ENCODE results near the gene KLHDC1. TPM values are rescaled to one million over a fixed set of nuclear protein-coding genes. Genes with fewer than 3 reads are reported as not detected.
"Not testable (repeated sequence)": the region's sequence is repeated elsewhere in the genome, so short reads cannot be mapped to it uniquely, and the experiment has no call there.

KLHDC1 gene
- total and polyA plus RNA-seq, 4 donors = 0.36 to 4.1 (median 2.5) TPM

- Histone ChIP-seq H3K4me3 (ENCODE audit: low read depth in 1 of 3, low read length in 3 of 3) (no peak overlapping the region), H3K27me3 (ENCODE audit: control insufficient read depth in 4 of 4, insufficient read depth in 4 of 4, low read length in 3 of 4) (no peaks in the 10 kb centered on the region), H3K9ac (ENCODE audit: low read depth in 1 of 2, low read length in 2 of 2) (no peak overlapping the region), H3K9me3 (ENCODE audit: control insufficient read depth in 4 of 4, low read length in 3 of 4) (no peaks in the 10 kb centered on the region), H3K27ac (ENCODE audit: low read depth in 1 of 2, low read length in 2 of 2) (no peak overlapping the region), H3K4me1 (ENCODE audit: control insufficient read depth in 4 of 4, insufficient read depth in 4 of 4, low read length in 3 of 4) (no peaks in the 10 kb centered on the region), H3K36me3 (ENCODE audit: control insufficient read depth in 4 of 4, insufficient read depth in 3 of 4, low read depth in 1 of 4, low read length in 3 of 4) (peaks cover 0 to 9% (median 0%) of the 10 kb centered on the region in 4 donors)
- TF ChIP-seq EGR1 (IDR thresholded peaks at IDR 0.05; ENCODE audit: low read depth in 2 of 2) = no peak
- no peak for TF ChIP-seq NR2F2 (IDR thresholded peaks at IDR 0.05)
- TF ChIP-seq HNF4A (conservative IDR thresholded peaks at IDR 0.05) = no peak
- TF ChIP-seq FOXA1 (IDR thresholded peaks at IDR 0.05) = no peak
- TF ChIP-seq MAX (IDR thresholded peaks at IDR 0.05) = no peak
- no peak for TF ChIP-seq CTCF (IDR thresholded peaks at IDR 0.05; ENCODE audit: low read depth, low read length, missing input control)
- TF ChIP-seq SP1 (IDR thresholded peaks at IDR 0.05) = no peak
- no peak for TF ChIP-seq REST (IDR thresholded peaks at IDR 0.05)
- no peak for TF ChIP-seq FOXA2 (IDR thresholded peaks at IDR 0.05)
- TF ChIP-seq TAF1 (conservative IDR thresholded peaks at IDR 0.05) = no peak
- no peak for TF ChIP-seq YY1 (IDR thresholded peaks at IDR 0.05)
- no peak for DNase-seq (ENCODE audit: low spot score)
These were observed 27.8 kb downstream of the KLHDC1 start for GRCh38 chr14:49720744-49721143.

GRCh38 chr14:49721733-49722435, 29.0 kb downstream of the KLHDC1 start:
- H3K4me1 ChIP-seq (ENCODE audit: control insufficient read depth in 4 of 4, insufficient read depth in 4 of 4, low read length in 3 of 4); H3K4me3 ChIP-seq (ENCODE audit: low read depth in 1 of 3, low read length in 3 of 3); H3K27me3 ChIP-seq (ENCODE audit: control insufficient read depth in 4 of 4, insufficient read depth in 4 of 4, low read length in 3 of 4); H3K9ac ChIP-seq (ENCODE audit: low read depth in 1 of 2, low read length in 2 of 2); H3K27ac ChIP-seq (ENCODE audit: low read depth in 1 of 2, low read length in 2 of 2); H3K9me3 ChIP-seq (ENCODE audit: control insufficient read depth in 4 of 4, low read length in 3 of 4): not testable (repeated sequence)
- peak; percentile 35 for DNase-seq (ENCODE audit: low spot score)
- TF ChIP-seq RXRA (IDR thresholded peaks at IDR 0.05) (peak in 1 of 2 donors; percentile 18), RAD21 (IDR thresholded peaks at IDR 0.05) (peak in 1 of 2 donors; percentile 46), HNF4A (conservative IDR thresholded peaks at IDR 0.05) (peak; percentile 37 to 74)
- WGBS = 79% methylated on average over 9 of the region's 9 CpGs
- H3K36me3 ChIP-seq (ENCODE audit: control insufficient read depth in 4 of 4, insufficient read depth in 3 of 4, low read depth in 1 of 4, low read length in 3 of 4) = peaks cover 0 to 17% (median 9%) of the 10 kb centered on the region in 4 donors

GRCh38 chr14:49727171-49727570, 34.3 kb downstream of the KLHDC1 start:
- H3K4me3 ChIP-seq (ENCODE audit: low read depth in 1 of 3, low read length in 3 of 3) = no peak overlapping the region
- no peak for DNase-seq (ENCODE audit: low spot score)
- H3K4me1 ChIP-seq (ENCODE audit: control insufficient read depth in 4 of 4, insufficient read depth in 4 of 4, low read length in 3 of 4) = no peaks in the 10 kb centered on the region
- H3K27ac ChIP-seq (ENCODE audit: low read depth in 1 of 2, low read length in 2 of 2) = no peak overlapping the region
- no peaks in the 10 kb centered on the region for H3K27me3 ChIP-seq (ENCODE audit: control insufficient read depth in 4 of 4, insufficient read depth in 4 of 4, low read length in 3 of 4)
- no peaks in the 10 kb centered on the region for H3K9me3 ChIP-seq (ENCODE audit: control insufficient read depth in 4 of 4, low read length in 3 of 4)
- 91% methylated on average over 5 of the region's 5 CpGs for WGBS
- H3K36me3 ChIP-seq (ENCODE audit: control insufficient read depth in 4 of 4, insufficient read depth in 3 of 4, low read depth in 1 of 4, low read length in 3 of 4) = peaks cover 2 to 21% (median 9%) of the 10 kb centered on the region in 4 donors
- no peak overlapping the region for H3K9ac ChIP-seq (ENCODE audit: low read depth in 1 of 2, low read length in 2 of 2)
- TF ChIP-seq RXRA (IDR thresholded peaks at IDR 0.05) (no peak), MAX (IDR thresholded peaks at IDR 0.05) (no peak), SP1 (IDR thresholded peaks at IDR 0.05) (no peak), REST (IDR thresholded peaks at IDR 0.05) (no peak), RAD21 (IDR thresholded peaks at IDR 0.05) (no peak), EGR1 (IDR thresholded peaks at IDR 0.05; ENCODE audit: low read depth in 2 of 2) (no peak), JUND (IDR thresholded peaks at IDR 0.05) (no peak), FOXA1 (IDR thresholded peaks at IDR 0.05) (no peak), CTCF (IDR thresholded peaks at IDR 0.05; ENCODE audit: low read depth, low read length, missing input control) (no peak), HNF4A (conservative IDR thresholded peaks at IDR 0.05) (no peak), YY1 (IDR thresholded peaks at IDR 0.05) (no peak)

Data from liver (tissue), 9 donors.